Gastrocnemius medialis (tissue), 4 donors: Measurements from ENCODE around the gene KLF17. TPM values are rescaled to one million over a fixed set of nuclear protein-coding genes. Genes with fewer than 3 reads are reported as not detected.
"Not testable (repeated sequence)": the region's sequence is repeated elsewhere in the genome, so short reads cannot be mapped to it uniquely, and the experiment has no call there.

Experiments used
- ATAC-seq, 2 donors: fragments of 150-250 bp; one replicate each; pipeline ENCODE4 v1.9.1; 2016
- DNase-seq, 2 donors: peaks; one replicate each; pipeline ENCODE4 v3.0.0-alpha.2; 2019
- H3K27ac ChIP-seq, 4 donors: fragments of 200-600 bp; sonication (generic); 1 replicate in 1 of 4; 2 replicates in 3 of 4; pipeline ENCODE4 v1.5.1; 2016 to 2018; ENCODE audit warnings: mild to moderate bottlenecking in 2 of 4, moderate library complexity in 1 of 4
- H3K27me3 ChIP-seq, 3 donors: fragments of 200-600 bp; sonication (generic) in 2 of 3; 1 replicate in 1 of 3; 2 replicates in 2 of 3; pipeline versions ENCODE4 v1.5.1 to v1.6.0; 2016 to 2019; ENCODE audit warnings: mild to moderate bottlenecking in 1 of 3, moderate library complexity in 1 of 3
- H3K36me3 ChIP-seq, 2 donors: fragments of 200-600 bp; sonication (generic) in 1 of 2; one replicate each; pipeline ENCODE4 v1.5.1; 2017 to 2018
- H3K4me1 ChIP-seq, 2 donors: fragments of 200-600 bp; sonication (generic) in 1 of 2; one replicate each; pipeline ENCODE4 v1.5.1; 2016 to 2017; ENCODE audit warnings: mild to moderate bottlenecking in 2 of 2
- H3K4me3 ChIP-seq, 4 donors: fragments of 200-600 bp; sonication (generic) in 3 of 4; 1 replicate in 1 of 4; 2 replicates in 3 of 4; pipeline ENCODE4 v1.5.1; 2016 to 2019; ENCODE audit warnings: mild to moderate bottlenecking in 2 of 4
- H3K9me3 ChIP-seq, 3 donors: fragments of 200-600 bp; sonication (generic) in 2 of 3; 1 replicate in 1 of 3; 2 replicates in 2 of 3; pipeline ENCODE4 v1.5.1; 2016 to 2019
- CTCF ChIP-seq, 5 experiments: fragments of 450-650 bp in 3 of 5; fragments of 200-600 bp in 2 of 5; sonication (generic) in 2 of 5; IDR thresholded peaks in 4 of 5; conservative IDR thresholded peaks in 1 of 5; 1 replicate in 4 of 5; 2 replicates in 1 of 5; pipeline ENCODE4 v1.5.1; 2016 to 2019; ENCODE audit warnings: antibody characterized with exemption in 5 of 5, mild to moderate bottlenecking in 3 of 5, moderate library complexity in 3 of 5
- POLR2A ChIP-seq, 2 donors: fragments of 450-650 bp; IDR thresholded peaks; one replicate each; pipeline ENCODE4 v1.6.1; 2017; ENCODE audit warnings: antibody characterized with exemption in 2 of 2, mild to moderate bottlenecking in 2 of 2, moderate library complexity in 2 of 2
- in situ Hi-C, 4 donors: fragments of 200-750 bp; cut with MboI; loops; one replicate each; pipeline versions ENCODE4 v1.15.0 to v1.8.0; 2017; ENCODE audit warnings: low sequenced_read_pairs in 4 of 4
- intact Hi-C: fragments of 100-400 bp; cut with DNase I; formaldehyde crosslinking; loops from one replicate; pipeline ENCODE4 v1.15.1; 2023; ENCODE audit warnings: low total_unique reads
- total RNA-seq, 4 donors: library from RNA; depleted of rRNA; stranded (reverse); fragments of >200 nt; gene quantifications; one replicate each; pipeline versions ENCODE4 v1.1.0 to v1.2.3, GENCODE V29; 2016

KLF17 gene
- total RNA-seq, 4 donors from 2014 or later: not detected

GRCh38 chr1:44135886-44136285 lies 17.3 kb downstream of the KLF17 start:
- DNase-seq (no peak), ATAC-seq (no peak)
- no peak overlapping the region for H3K4me3 ChIP-seq
- in situ Hi-C loops (no loop called here), intact Hi-C loops (no loop called here)
- H3K27ac ChIP-seq: no peak overlapping the region
- no peak for TF ChIP-seq CTCF (IDR thresholded peaks at IDR 0.05 in 4 of 5, conservative IDR thresholded peaks at IDR 0.05 in 1 of 5)
- TF ChIP-seq POLR2A (IDR thresholded peaks at IDR 0.05): no peak
- H3K4me1 ChIP-seq: no peaks in the 10 kb centered on the region
- H3K27me3 ChIP-seq: no peaks in the 10 kb centered on the region
- no peaks in the 10 kb centered on the region for H3K36me3 ChIP-seq
- no peaks in the 10 kb centered on the region for H3K9me3 ChIP-seq

GRCh38 chr1:44138239-44138638 lies 19.6 kb downstream of the KLF17 start:
- Histone ChIP-seq H3K27me3 (peaks cover 0 to 3% (median 0%) of the 10 kb centered on the region in 3 donors), H3K4me3 (no peak overlapping the region), H3K36me3 (no peaks in the 10 kb centered on the region), H3K9me3 (no peaks in the 10 kb centered on the region), H3K4me1 (no peaks in the 10 kb centered on the region), H3K27ac (no peak overlapping the region)
- in situ Hi-C loops (no loop called here), intact Hi-C loops (no loop called here)
- TF ChIP-seq POLR2A (IDR thresholded peaks at IDR 0.05) (no peak), CTCF (IDR thresholded peaks at IDR 0.05 in 4 of 5, conservative IDR thresholded peaks at IDR 0.05 in 1 of 5) (no peak)
- DNase-seq (no peak), ATAC-seq (no peak)

GRCh38 chr1:44139565-44139964 lies 20.9 kb downstream of the KLF17 start:
- H3K4me3 ChIP-seq, intact Hi-C loops, H3K27ac ChIP-seq, H3K27me3 ChIP-seq, H3K4me1 ChIP-seq, H3K9me3 ChIP-seq, ATAC-seq, in situ Hi-C loops, H3K36me3 ChIP-seq, DNase-seq: not testable (repeated sequence)

GRCh38 chr1:44141531-44141930 lies 22.9 kb downstream of the KLF17 start, which contains the start of gene KLF18:
Gene KLF18, minus strand, starts transcription at chr1:44141631. Its CDS starts 0 bp downstream, at chr1:44141631.
- TF ChIP-seq CTCF (IDR thresholded peaks at IDR 0.05 in 4 of 5, conservative IDR thresholded peaks at IDR 0.05 in 1 of 5): no peak
- TF ChIP-seq POLR2A (IDR thresholded peaks at IDR 0.05): no peak
- Histone ChIP-seq H3K27ac (no peak within 1 kb of the TSS), H3K36me3 (no peaks in the 10 kb centered on the region), H3K4me1 (no peaks in the 10 kb centered on the region), H3K9me3 (peaks cover 0 to 12% (median 0%) of the 10 kb centered on the region in 3 donors), H3K4me3 (no peak within 1 kb of the TSS), H3K27me3 (peaks cover 0 to 3% (median 0%) of the 10 kb centered on the region in 3 donors)
- ATAC-seq (no peak), DNase-seq (no peak)
- intact Hi-C loops (no loop called here), in situ Hi-C loops (no loop called here)

GRCh38 chr1:44144962-44145756 lies 26.5 kb downstream of the KLF17 start:
- TF ChIP-seq POLR2A (IDR thresholded peaks at IDR 0.05) (no peak), CTCF (IDR thresholded peaks at IDR 0.05 in 4 of 5, conservative IDR thresholded peaks at IDR 0.05 in 1 of 5) (no peak)
- in situ Hi-C loops (no loop called here), intact Hi-C loops (no loop called here)
- H3K4me3 ChIP-seq: no peak overlapping the region
- H3K27me3 ChIP-seq: peaks cover 0 to 3% (median 0%) of the 10 kb centered on the region in 3 donors
- H3K36me3 ChIP-seq: no peaks in the 10 kb centered on the region
- H3K27ac ChIP-seq: no peak overlapping the region
- H3K9me3 ChIP-seq: peaks cover 0 to 12% (median 0%) of the 10 kb centered on the region in 3 donors
- DNase-seq: no peak
- ATAC-seq: no peak
- H3K4me1 ChIP-seq: no peaks in the 10 kb centered on the region
